HG03064 (cell line): ENCODE data around the gene SDC4.
"Not testable (repeated sequence)": the region's sequence is repeated elsewhere in the genome, so short reads cannot be mapped to it uniquely, and the experiment has no call there.

ENCODE experiments used
- ATAC-seq: cut with Tn5 transposase; IDR thresholded peaks from one replicate; pipeline ENCODE4 v1.9.1; 2021; ENCODE audit warnings: low read depth; ENCODE audit not compliant: unreplicated experiment

The SDC4 gene

DNA sequence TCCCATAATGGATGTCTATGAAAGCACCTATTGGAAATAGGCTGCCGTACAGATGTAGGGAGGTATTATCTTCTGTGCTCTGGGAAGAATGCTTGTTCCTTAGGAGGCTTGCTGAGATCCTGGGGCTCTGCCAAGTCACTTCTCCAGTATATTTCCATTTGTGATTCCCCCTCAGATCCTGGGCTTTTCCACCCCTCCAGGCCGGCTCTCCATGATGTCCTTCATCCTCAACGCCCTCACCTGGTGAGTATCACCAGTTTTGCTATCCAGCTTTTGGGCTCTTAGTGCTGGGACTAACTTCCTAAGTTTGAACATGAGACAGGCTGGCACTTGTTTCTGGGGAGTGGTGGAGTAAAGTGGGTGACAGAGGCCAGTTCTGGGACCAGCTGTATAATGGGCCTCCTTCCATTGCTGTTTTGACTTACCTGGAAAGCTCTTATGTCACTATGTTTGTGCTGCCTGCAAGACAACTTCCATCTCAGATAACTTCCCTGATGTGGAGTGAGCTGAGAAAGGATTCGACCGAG lies 17.3 kb upstream of the SDC4 start:
- ATAC-seq, result no peak

DNA sequence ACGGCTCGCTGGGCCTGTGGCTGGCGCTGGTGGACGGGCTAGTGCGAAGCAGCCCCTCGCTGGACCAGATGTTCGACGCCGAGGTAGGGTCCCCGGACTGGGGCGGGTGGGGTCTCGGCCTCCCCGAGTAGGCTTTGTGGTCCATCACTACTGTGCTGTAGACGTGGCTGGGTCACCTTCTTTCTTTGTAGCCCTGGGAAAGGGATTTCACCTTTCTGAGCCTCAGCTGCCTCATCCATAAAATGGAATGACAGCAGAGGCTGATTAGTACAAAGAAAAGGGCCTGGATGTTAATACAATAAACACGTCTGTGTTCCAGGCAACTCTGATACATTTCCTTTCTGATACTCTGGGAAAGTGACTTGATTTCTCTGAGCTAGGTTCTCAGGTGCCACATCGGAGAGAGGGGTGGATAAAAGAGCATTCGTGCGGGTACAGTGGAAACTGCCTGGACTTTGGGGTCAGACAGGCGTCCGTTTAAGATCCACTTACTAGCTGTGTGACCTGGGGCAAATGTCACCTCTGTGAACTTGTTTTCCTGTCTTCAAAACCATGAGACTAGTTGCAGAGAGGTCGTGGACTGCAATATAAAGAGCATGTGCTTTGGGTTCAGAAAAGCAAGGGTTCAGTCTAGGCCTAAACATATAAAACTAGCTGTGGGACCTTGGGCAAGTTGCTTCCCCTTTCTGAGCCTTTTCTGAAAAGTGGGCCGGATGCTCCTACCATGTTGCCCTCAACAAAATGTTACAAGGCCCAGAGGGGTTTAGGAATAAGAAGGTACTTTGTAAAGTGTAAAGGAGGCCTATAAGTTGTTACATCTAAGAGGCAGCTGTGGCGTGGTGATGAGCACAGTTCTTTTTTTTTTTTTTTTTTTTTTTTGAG lies 15.6 kb upstream of the SDC4 start:
- ATAC-seq, result no peak

DNA sequence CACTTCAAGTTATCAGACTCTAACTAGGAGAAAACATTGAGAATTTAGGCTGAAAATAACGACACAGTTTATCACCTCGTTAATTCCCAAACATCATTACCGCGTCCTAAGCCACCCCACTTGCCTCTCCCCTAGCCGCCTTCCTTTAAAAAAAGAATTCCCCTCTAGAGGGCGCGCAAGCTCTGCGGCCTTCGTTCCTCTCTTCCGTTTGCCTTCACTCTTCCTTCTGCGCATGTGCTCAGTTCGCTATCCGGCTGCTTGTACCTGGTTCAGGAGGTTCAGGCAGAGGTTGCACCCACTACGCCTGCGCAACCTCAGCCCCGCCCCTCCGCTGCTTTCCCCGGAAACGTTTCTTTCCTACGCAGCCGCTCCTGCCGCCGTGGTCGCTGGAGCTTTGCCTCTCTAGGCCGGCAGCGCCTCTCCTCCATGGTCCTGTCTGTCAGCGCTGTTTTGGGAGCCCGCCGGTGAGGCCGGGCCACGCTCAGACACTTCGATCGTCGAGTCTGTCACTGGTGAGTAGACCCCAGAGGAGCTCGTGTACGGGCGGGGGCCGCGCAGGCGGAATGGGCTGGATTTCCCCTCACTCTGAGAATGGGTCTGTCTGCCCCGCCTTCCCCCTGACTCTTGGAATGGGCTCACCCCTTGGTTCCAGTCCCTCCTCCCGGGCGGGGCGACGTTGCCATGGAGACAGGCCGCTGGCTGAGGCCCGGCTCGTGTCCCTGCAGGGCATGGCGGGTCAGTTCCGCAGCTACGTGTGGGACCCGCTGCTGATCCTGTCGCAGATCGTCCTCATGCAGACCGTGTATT lies 14.8 kb upstream of the SDC4 start, which contains the start of gene SYS1:
SYS1 (plus strand) TSS at position 353 of the 807 bp plus-strand sequence; CDS start at position 729, 376 bp downstream.
- peak; percentile 74 for ATAC-seq

DNA sequence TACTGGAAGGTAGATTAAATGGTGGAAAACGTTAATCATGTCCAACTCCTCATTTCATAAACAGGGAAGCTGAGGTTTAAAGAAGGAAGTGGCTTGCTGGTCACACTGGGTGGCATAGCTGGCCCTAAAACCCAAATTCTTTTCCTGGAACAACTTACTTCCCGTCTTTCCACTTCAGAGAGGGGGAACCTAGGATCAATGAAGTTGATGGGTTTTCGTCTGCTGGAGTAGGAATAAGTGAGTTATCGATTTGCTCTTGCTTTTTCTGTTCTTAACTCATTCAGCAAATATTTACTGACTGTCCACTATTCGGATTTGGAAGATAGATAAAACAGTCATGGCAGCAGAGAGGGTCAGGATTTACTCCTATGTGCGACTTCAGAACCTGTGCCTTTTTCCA lies 13.6 kb upstream of the SDC4 start:
- no peak for ATAC-seq

DNA sequence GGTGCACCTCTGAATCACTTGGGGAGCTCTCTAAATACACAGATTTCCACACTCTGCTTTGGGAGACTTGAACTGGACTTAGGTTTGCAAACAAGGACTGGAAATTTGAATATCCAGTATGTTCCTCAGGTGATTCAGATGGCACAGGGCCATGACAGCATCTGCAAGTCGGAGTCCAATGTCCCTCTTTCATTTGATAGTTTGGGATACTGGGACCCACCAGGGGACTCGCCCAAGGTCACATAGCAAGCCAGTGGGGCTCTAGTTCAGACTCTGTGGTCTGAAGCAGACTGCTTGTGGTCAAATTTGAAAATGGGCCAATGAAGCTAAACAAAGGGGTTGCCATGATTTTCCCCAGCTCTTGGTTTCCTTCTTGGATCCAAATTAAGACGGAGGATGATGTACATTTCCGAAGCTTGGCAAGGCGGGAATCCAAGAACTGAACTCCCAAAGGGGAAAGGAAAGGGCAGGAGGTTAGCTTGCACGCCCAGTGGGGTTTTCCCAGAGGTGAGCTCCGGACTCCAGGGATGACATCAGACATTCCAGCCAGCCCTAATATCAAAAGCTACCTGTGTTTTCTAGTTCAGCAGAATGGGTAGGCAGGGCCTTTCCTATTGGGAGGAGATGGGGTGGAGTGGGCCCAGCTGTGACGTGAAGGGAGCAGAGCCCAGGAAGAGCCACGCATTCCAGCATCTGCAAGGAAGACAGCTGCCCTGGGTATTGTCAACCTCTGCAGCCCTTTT lies 11.4 kb upstream of the SDC4 start:
- no peak for ATAC-seq

DNA sequence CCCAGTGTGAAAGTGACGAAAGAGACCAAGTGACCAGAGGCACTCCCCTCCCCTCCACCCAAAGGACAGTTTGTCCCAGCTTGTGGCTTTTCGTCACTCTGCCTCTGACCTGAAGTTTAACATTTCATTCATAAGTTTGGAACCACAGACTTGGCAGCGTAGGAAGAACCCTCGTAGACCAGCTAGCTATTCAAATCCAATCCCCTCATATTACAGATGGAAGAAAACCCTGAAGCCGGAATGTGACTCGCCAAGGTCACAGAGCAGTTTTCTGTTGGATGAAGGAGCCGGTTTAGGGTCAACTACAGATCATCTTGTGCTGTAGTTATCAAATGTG lies 10.8 kb upstream of the SDC4 start:
- no peak for ATAC-seq

- no peak for ATAC-seq
These were observed 10.3 kb upstream of the SDC4 start for GRCh38 chr20:45358282-45359068.

DNA sequence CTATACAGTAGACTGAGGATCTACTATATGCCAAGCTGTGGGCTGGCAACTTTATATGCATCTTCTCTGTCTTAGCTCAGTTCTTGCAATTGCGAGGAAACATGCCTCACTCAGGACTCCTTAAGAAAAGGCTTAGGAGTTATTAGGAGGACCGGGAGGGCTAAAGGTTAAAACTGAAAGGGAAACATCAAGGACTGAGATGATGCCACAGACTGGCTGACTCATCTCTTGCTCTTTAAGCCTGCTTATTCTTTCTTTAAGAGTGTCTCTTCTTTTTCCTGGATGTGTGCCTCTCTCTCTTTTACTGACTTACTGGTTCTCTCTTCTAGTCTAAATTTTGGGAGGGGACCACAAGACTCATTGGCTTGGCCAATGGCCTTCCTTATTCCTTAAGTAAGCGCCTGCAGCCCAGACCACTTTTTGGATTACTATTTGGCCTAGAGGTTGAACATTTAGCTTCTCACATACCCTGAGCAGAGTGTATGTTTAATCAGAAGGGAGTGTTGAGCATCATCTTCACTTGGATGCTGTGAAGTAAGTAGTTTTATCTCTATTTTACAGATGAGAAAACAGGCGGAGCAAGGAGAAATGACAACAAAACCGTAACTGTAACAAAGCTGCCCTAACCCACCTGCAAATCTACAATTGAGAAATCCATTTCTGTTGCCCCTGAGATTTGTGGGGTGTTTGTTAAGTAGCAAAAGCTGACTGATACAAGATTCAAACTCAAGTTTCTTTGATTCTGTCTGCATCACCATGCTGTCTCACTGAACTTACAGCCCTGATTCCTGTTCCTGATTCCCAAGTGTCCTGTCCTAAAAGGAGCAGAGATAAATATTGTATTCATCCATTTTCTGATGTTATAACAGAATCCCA lies 7.2 kb upstream of the SDC4 start:
- no peak for ATAC-seq

DNA sequence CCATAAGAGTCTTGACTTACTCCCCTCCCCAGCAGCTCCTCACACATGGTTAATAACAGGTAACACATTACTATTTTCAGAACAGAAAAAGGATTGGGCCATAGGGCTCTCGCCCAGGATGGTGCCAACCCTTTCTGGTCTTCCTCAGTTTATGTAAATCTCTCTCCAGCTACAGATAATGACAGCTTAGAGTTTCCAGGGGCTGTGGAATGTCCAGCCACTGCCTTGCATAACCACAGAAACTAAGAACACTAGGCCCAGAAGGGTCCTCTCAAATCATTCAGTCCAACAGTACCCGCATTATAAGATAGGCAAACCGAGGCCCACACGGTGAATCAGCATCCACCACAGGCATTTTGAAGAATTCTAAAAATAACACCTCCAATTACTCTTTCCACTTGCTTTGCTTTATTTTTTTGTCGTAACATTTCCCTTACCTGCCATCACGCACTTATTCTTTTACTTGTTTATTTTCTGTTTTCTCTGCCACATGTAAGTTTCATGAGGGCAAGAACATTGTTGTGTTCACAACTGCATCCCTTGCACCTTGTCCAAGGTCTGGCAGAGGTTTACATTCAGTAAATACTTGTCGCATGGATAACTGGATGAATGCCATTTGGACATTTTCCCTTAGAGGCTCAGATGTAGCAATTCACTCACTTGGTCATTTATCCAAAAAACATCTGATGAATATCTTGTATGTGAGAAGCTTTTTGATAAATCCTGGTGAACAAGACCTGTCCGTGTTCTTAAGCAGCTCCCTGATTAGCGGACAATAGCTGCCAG lies 6.4 kb upstream of the SDC4 start:
- ATAC-seq, result no peak

GRCh38 chr20:45353746-45354145 lies 5.5 kb upstream of the SDC4 start:
- ATAC-seq, result no peak

GRCh38 chr20:45352729-45353128 lies 4.5 kb upstream of the SDC4 start:
- no peak for ATAC-seq

- ATAC-seq, result not testable (repeated sequence)
These were observed 2.6 kb upstream of the SDC4 start for GRCh38 chr20:45350795-45351194.

DNA sequence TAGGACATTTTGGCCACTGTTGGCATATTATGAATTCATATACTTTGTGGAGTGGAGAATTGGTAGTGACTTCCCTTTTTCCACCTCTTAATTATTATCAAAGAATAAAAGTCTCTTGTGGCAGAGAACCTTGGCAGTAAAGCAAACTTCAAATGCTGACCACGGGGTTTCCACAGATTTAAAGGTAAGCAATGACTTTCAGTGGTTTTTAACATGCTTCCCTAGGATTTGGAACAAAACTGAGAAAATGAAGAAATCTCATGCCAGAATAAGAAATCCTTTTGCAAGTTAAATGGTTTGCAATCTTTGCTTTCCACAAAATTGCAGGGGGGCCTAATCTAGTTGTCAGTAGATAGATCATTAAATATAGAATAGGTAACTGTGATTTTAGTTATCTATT lies 2.0 kb upstream of the SDC4 start:
- no peak for ATAC-seq

- no peak for ATAC-seq
These were observed 808 bp downstream of the SDC4 start for GRCh38 chr20:45347297-45347935.

DNA sequence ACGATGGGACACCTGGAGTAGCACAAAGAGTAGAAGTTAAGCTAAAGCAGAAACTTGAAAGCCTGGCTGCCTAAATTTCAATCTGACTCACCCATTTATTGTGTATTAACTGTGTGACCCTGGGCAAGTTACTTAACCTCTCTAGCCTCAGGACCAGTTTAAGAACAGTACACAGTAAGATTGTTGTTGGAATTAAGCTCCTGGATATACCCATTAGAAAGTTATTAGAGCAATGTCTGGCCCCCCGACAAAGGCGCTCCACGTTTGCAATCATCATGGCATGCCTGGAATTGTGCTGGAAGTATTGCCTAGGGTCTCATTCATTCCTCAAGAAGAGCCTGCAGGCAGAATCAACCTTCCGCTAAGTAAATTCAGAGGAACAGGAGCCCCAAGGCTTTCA lies 1.4 kb downstream of the SDC4 start:
- no peak for ATAC-seq

GRCh38 chr20:45346291-45346718 lies 1.9 kb downstream of the SDC4 start:
- no peak for ATAC-seq

DNA sequence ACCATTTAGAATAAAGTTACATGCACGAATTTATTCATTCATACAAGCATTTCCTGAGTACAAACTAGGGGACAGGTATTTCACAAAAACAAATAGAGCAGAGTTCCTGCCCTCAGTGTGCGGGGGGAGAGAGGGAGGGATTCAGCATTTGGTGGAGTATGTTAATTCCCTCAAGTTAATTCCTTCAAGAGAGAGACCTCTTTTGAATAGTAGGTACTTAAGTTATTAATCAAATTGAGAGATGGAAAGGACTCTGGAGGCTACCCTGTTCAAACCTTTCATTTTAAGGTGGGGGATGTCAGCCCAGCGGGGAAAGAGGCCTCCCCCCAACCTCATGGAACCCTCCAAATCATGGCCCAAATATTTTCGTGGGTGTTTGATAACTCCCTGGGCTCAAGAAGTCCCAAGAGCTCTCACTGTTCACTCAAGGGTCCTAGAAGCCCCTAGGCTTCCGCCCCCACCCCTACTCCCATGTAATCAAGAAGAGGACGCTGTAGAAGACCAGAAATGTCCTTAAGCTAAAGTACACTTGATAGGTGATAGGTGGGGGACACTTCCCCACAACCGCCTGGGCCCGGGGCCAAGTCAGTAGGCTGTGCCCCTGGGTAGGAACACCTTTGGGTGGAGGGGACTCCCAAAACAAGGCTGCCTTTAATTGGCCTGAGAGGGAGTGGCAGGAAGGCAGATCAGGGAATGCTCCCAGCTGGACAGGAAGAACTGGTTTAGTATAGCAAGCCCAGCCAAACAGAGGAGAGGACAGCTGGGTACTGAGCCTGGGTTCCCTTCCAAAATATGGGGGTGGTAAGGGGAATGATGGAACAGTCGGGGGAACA lies 2.9 kb downstream of the SDC4 start:
- no peak for ATAC-seq
